Activated CD8-positive, alpha-beta memory T cell treated with anti-CD3 and anti-CD28 coated beads for 24 hours (primary cell): ENCODE measurements around the gene CENPV.
"Not testable (repeated sequence)": the region's sequence is repeated elsewhere in the genome, so short reads cannot be mapped to it uniquely, and the experiment has no call there.

Experiments
- DNase-seq: peaks from one replicate; pipeline ENCODE4 v3.0.0-alpha.2; 2020

CENPV gene

GRCh38 chr17:16353317-16354174 lies at the start of gene CENPV:
Gene CENPV (minus strand): TSS chr17:16353469. CDS start chr17:16353436, 33 bp downstream.
- DNase-seq = no peak

GRCh38 chr17:16398270-16399267 lies 45.3 kb upstream of the CENPV start:
- no peak for DNase-seq

DNA sequence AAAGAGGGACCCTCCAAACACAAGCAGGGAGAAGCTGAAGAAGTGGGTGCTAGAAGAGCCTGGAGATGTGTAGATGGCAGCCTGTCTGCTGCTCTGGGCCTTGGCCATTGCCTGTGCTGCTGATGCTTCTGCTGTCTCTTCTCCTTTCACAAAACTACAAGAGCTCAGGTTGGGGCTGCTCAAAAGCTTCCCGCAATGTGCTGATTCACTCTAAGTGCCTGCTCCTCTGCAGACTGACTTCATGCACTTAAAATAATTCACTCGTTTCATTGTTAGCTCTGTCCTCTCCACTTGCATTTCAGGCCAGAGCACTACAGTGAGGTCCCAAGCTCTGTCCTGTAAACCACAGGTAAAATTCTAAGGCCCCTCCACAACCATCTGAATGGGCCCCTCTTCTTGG lies 43.4 kb upstream of the CENPV start:
- DNase-seq = not testable (repeated sequence)

DNA sequence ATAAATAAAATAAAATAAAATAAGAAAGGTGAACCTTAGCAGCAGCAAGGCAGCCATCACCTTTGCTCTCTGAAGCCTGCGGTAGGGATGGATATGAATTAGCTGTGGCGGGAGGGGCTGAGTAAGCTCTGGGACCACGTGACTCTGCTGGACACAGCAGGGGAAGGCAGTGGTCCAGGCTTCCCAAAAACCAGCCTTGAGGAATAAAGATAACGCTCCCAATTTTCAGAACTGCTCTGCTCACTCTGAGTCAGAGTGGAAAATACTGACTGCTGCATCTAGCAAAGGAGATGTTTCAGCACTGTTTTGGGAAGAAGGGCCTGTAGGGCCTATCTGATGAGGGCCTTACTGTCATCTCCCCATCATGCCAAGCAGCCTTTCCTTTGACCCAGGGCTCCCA lies 42.6 kb upstream of the CENPV start:
- DNase-seq = not testable (repeated sequence)

- not testable (repeated sequence) for DNase-seq
These were observed 39.2 kb upstream of the CENPV start for GRCh38 chr17:16392491-16392890.

DNA sequence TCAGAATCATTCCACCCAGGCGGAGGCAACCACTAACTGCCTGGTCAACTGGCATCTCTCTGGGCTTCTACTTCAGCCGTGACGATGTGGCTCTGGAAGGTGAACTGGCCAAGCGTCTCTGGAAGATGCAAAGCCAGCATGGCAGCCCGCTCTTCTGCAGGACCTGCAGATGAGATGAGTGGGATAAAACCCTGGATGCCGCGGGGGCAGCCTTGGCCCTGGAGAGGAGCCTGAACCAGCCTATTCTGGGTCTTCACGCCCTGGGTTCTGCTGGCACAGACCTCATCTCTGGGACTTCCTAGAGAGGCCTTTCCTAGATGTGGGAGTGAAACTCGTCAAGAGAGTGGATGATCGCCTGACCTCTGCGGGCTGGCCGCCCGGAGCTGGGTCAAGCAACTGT lies 38.2 kb upstream of the CENPV start:
- no peak for DNase-seq

- DNase-seq = not testable (repeated sequence)
These were observed 32.8 kb upstream of the CENPV start for GRCh38 chr17:16386126-16386507.

GRCh38 chr17:16384557-16384956 lies 31.3 kb upstream of the CENPV start:
- no peak for DNase-seq

DNA sequence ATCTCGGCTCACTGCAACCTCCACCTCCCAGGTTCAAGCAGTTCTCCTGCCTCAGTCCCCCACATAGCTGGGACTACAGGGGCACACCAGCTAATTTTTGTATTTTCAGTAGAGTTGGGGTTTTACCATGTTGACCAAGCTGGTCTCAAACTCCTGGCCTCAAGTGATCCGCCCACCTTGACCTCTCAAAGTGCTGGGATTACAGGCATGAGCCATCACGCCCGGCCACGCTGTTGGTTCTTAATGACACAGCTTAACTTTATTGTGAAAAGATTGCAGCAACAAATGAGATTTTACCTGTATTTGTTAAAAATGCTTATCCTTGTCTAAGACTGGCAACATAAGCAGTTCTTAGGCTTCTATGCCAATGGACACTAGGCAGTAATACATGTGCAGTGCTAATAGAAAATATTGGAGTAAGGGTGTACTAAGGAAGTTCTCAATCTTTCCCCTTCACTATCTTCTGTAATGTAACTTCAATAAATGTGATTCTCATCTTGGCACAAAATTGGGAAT lies 30.6 kb upstream of the CENPV start:
- no peak for DNase-seq

DNA sequence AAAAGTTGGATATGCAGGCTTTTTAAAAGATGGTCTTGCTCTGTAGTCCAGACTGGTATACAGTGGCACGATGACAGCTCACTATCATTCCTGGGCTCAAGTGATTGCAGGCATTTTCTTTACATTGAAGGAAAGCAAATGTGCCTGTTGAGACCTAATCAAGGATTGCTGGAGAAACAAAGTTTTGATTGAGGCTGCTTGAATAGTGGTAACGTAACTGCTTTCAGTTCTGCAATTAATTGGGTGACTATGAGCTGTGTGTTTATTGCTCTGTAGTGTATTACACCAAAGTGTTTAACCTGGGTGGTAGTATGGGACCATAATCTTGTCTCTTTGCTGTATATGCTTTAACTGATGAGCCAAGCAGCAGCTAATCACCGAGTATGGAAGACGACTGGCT lies 29.9 kb upstream of the CENPV start:
- no peak for DNase-seq

DNA sequence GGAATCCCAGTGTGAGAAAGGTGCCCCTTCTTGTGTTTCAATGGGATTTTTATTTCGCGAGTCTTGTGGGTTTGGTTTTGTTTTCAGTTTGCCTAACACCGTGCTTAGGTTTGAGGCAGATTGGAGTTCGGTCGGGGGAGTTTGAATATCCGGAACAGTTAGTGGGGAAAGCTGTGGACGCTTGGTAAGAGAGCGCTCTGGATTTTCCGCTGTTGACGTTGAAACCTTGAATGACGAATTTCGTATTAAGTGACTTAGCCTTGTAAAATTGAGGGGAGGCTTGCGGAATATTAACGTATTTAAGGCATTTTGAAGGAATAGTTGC lies 28.2 kb upstream of the CENPV start:
- no peak for DNase-seq

- peak; percentile 94 for DNase-seq
These were observed 27.6 kb upstream of the CENPV start, which contains the start of gene UBB for GRCh38 chr17:16380640-16381495. Gene UBB (plus strand): TSS chr17:16381091. CDS start chr17:16381908, 817 bp downstream.

- no peak for DNase-seq
These were observed 26.4 kb upstream of the CENPV start for GRCh38 chr17:16379654-16380053.

GRCh38 chr17:16378636-16379282 lies 25.5 kb upstream of the CENPV start:
- DNase-seq = no peak

DNA sequence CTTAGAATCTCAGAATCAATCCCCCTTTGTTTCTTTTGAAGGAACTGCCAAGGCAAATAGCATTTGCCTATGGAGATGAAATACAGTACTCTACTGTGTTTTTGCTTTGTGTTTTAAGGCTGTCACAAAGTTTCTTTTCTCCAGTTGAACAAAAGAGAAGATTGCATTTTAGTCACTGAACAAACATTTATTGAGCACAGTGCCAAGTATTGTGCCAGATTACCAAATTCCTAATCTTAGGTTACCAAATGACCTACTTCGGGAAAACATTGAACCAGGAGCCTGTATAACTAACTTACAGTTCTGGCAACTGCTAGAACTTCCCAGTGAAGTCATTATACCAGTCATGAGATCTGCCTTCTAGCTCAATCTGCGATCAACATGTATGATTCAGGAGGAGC lies 24.7 kb upstream of the CENPV start:
- no peak for DNase-seq

DNA sequence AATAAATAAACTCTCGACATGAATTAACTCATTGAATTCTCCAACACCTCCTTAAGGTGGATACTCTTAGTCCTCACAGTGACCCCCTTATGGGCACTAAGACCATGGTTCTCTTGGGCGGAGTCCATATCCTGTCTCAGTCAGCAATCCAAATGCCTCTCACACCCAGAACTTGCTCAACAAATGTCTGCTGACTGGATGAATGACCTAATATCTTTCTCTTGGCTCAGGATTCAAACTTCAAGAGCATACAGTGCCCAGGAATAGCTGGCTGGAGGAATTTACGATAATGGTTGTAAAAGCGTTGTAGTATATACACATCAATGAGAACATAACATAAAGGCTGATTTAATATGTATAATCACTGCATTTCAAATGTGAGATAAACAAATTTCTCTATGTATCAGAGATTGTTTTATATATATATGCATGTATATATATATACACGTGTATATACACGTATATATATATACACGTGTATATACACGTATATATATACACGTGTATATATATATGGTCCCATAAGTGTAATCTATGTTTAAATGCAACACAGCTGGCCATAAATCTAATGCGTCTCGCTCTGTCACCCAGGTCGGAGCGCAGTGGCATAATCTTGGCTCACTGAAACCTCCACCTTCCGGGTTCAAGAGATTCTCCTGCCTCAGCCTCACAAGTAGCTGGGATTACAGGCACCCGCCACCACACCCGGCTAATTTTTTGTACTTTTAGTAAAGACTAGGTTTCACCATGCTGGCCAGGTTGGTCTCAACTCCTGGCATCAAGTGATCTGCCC lies 21.1 kb upstream of the CENPV start:
- no peak for DNase-seq

DNA sequence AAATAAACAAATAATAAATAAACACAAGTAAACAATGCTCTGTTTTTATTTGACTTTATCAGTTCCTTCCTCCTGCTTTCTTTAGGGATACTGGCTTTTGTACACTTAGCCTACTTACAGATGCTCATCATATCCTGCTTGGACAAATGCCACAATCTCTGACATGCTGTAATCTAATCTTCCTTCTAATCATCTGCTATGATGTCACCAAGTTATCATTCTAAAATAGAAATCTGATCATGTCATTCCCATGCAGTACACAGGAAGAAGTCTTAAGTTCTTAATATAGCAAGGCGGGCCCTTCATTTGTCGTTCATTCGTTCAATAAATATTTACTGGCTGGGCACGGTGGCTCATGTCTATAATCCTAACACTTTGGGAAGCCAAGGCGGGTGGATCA lies 18.5 kb upstream of the CENPV start:
- no peak for DNase-seq

- DNase-seq = no peak
These were observed 11.4 kb upstream of the CENPV start for GRCh38 chr17:16364625-16365024.

GRCh38 chr17:16363749-16364536 lies 10.7 kb upstream of the CENPV start:
- peak; percentile 88 for DNase-seq

GRCh38 chr17:16361874-16362273 lies 8.6 kb upstream of the CENPV start:
- no peak for DNase-seq
